Body of pancreas (tissue), 4 donors: ENCODE results near the gene TMEM154.

Source experiments
- POLR2A ChIP-seq, 3 donors: fragments of 450-650 bp; IDR thresholded peaks; one replicate each; pipeline ENCODE4 v1.6.1; 2016; ENCODE audit warnings: antibody characterized with exemption in 3 of 3, mild to moderate bottlenecking in 2 of 3
- TF ChIP-seq, protein P1 (sequence below), 7 experiments: fragments of 450-650 bp in 4 of 7; fragments of 200-600 bp in 3 of 7; sonication (generic) in 3 of 7; IDR thresholded peaks; one replicate each; pipeline ENCODE4 v1.5.1; 2016 to 2019; ENCODE audit warnings: antibody characterized with exemption in 7 of 7

DNA sequence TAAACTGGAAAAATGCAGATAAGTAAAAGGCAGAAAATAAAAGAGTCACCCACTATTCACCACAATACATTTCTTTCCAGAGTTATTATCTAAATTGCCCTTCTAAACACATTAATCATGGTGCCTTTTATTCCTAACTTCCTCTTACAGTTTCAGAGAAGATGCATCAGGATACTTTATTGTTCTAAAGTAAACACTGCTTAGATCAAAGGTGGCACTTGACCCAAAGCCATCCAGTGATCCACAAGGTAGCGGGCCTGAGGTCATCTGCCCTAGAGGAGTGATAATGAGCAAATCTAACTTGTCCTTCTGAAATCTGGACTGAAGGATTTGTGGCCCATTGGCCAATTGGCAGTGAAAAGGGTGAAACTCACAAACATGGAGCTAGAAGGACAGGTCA, 12.0 kb upstream of the TMEM154 start:
- TF ChIP-seq POLR2A (IDR thresholded peaks at IDR 0.05): no peak
- TF ChIP-seq, protein P1, sequence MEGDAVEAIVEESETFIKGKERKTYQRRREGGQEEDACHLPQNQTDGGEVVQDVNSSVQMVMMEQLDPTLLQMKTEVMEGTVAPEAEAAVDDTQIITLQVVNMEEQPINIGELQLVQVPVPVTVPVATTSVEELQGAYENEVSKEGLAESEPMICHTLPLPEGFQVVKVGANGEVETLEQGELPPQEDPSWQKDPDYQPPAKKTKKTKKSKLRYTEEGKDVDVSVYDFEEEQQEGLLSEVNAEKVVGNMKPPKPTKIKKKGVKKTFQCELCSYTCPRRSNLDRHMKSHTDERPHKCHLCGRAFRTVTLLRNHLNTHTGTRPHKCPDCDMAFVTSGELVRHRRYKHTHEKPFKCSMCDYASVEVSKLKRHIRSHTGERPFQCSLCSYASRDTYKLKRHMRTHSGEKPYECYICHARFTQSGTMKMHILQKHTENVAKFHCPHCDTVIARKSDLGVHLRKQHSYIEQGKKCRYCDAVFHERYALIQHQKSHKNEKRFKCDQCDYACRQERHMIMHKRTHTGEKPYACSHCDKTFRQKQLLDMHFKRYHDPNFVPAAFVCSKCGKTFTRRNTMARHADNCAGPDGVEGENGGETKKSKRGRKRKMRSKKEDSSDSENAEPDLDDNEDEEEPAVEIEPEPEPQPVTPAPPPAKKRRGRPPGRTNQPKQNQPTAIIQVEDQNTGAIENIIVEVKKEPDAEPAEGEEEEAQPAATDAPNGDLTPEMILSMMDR (IDR thresholded peaks at IDR 0.05): no peak
